DMS153 treated with DMSO at 0.1 percent for 48 hours (cell line): ENCODE measurements around the gene CHN1.

Experiments
- DNase-seq: peaks from one replicate; lab custom pipeline; 2025; ENCODE audit not compliant: unreplicated experiment; lab: John Stamatoyannopoulos, UW

CHN1 gene

DNA sequence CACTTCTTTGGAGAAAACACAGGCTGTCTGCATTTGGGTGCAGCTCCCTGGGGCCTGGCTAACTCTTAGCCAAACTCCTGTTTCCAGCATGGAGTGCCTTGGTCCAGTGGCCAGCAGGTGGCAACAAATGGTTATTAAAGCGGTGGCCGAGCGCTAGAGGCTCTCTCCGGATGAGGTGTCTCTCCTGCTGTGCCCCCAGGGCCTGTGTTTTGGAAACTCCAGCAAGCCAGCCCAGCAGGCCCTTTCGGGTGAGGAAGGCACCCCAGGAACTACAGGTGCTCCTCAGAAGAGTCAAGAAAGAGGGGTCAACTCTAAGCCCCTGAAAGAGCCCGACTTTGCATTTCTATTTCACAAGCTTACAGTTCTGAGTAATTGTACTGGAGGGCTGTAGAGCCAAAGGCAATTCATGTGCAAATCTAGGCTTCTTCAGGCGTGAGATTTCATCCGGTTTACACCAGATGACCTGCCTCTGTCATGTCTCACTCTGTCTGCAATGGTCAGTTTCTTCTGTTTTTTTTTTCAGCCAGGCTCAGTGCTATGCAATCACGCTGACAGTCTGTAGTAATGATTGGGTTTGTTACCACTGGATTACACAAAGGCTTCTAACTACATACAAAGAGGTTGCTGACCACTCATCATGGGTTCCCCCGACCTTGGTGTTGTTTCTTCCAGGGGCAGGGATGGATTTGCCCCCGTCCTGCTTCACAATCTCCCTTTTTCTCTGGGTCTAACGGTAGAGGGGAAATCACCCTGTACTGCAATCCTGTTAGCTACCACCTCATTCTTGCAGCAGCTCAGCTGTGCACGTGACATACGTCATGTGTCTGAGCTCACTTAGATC is 233.3 kb downstream of the CHN1 start:
- DNase-seq = peak; percentile 53

DNA sequence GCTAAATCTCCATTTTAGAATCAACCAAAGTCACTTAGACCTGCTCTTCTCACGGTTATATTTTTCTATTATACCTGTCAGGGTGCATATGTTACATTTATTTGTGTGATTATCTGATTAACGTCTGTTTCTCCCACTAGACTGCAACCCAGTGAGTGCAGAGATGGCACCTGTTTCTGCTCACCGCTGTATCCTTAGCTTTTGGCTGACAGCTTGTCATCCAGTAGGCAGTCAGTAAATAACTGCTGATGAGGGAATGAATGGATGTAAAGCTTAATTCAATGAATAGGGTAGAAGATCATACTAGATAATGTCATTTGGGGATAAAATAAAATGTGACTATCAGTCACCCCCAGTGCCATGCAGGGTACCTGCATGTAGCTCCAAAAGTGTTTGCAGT is 234.0 kb downstream of the CHN1 start:
- no peak for DNase-seq

DNA sequence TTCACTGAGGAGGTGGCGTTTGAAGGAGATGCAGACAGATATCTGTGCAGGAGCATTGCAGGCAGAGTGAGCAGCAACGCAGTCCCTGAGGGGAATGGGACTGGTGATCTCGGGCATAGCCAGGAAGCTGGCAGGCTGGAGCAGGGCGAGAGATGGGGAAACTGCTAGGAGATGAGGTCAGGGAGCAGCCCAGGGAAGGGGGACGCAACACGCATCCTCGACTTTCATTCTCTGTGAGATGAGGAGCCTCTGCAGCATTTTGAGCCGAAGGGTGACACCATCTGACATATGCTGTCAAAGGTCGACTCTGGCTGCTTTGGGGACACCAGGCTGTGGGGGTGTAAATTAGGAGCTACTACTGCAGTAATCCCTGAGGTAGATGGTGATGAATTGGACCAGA is 236.6 kb downstream of the CHN1 start:
- DNase-seq = no peak

DNA sequence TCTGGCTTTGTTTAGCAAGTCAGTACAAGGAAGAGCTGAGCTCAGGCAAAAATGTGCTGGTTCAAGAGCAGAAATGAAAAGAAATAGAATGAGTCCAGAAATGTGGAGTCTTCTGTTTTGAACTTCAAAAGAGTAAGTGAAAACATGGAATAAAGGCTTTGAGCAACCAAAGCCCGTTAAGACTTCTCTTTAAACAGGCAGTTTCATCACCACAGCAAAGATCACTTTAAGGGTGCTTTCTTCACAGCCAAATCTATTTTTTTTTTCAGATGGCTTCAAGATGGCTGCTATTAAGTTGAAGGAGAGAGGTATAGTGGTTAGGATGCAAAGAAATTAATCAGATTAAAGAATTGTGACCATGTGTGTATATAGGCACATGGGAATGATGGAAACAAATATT is 238.9 kb downstream of the CHN1 start:
- DNase-seq = no peak

DNA sequence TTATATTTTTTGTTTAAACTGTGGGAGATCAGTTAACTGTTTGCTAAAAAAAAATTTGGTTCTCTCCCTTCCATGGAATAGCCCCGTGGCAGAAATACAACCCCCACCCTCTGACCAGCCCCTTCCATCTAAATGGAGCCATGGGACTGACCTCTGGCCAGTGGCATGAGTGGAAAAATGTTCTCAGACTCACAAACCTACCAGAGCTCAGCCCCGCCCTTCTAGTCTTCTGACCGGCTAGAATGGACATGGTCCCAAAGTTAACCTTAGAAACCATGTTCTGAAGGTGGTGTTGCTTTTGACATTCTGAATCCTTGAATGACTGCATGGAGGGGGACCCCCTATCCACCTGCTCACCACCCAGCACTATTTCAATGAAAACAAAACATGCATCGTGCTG is 239.6 kb downstream of the CHN1 start:
- DNase-seq = no peak

DNA sequence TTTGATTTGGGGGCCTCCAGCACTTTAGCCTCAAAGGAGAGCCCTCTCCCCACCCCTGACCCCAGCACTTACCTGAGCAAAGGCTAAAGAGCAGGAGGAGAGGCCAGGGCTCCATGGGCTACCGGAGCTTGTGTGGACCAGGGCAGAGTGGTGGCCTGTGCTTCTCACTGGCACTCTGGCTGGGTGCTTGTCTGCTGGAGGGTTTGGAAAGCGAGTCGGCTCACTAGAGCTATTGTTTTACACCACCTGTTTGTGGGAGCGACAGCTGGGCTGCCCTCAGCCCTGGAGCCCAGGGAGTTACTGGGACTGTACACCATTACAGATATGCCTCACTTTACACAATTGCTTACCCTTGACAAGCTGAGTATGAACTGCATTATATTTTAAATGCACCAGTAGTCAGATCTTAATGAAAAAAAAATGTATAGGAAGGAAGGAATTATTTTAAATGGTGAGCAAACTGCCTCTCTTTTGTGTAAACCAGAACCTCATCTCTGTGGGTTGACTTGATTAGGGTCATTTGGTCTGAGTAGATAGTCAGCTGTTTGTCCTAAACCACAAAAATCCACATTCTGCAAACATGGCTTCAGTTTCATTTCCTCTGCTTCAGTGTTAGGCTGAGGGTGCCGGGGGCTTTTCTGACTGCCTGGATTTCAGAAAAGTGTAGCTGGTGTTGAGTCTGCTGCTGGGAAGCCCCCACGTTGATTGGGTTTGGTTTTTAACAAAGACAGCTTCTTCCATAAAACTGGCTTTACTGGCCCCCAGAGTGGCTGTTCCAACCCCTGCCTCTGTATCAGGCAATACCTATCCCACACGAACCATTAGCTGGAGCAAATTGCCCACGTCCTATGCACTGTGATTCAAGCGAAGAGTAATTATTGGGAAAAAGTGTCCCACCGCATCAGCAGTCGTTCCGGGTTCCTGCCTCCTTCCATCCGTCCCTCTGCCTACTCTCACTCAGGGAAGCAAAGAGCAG is 240.6 kb downstream of the CHN1 start, which contains the start of gene CHRNA1:
CHRNA1 (minus strand) TSS at position 193 of the 976 bp plus-strand sequence; CDS start at position 115, 78 bp downstream.
- peak; percentile 14 for DNase-seq

DNA sequence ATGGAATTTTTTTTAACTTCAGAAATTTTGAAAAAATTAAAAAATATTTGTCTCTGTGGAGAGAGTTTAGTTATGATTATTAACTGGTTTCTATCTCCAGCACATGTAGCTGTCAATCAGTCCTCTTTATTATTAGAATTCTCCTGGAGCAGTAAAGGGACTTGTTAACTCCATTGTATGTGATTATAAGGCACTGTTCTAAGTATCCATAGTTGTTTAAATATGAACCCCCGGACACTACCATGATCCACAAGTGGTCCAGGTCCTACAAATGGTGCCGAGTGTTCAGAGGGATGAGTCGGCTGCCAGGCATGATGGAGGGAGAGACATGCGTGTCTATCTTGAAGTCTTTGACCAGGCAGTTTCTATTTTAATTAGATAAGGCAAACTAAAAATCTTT is 241.4 kb downstream of the CHN1 start:
- DNase-seq = no peak

DNA sequence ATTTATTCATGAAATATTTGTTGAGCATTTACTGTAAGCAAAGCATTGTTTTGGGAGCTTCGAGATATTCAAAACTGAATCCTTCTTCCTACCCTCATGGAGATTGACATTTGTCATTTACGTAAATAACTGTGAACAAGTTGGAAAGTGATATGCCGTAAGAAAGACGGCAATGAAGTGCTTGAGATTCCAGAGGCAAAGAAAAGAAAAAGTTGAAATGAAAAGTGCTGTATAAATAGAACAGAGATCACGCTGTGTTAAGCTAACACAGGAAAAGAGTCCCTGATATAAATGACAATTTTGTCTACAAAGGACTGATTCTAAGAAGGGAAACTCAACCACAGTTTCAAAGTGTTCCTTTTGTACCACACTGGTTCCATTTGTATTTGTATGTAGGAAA is 242.7 kb downstream of the CHN1 start:
- no peak for DNase-seq

DNA sequence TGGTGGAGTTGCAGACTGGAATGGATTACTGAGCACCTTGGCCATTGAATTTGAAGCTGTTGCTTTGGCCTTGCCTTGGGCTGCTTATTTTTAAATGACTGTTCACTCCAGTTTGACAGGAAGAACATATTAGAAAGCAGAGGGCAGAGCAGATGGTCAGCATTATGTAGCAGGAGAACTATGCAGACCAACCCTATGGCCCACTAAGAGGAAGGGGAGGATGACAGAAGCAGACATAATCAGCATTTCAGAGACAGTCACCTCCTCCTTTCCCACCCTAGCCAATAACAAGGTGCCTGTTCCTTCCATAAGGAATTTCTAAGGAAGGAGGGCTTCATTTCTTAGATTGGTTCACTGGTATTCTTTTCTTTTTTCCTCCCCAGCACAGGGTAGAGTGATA is 243.3 kb downstream of the CHN1 start:
- DNase-seq = no peak

DNA sequence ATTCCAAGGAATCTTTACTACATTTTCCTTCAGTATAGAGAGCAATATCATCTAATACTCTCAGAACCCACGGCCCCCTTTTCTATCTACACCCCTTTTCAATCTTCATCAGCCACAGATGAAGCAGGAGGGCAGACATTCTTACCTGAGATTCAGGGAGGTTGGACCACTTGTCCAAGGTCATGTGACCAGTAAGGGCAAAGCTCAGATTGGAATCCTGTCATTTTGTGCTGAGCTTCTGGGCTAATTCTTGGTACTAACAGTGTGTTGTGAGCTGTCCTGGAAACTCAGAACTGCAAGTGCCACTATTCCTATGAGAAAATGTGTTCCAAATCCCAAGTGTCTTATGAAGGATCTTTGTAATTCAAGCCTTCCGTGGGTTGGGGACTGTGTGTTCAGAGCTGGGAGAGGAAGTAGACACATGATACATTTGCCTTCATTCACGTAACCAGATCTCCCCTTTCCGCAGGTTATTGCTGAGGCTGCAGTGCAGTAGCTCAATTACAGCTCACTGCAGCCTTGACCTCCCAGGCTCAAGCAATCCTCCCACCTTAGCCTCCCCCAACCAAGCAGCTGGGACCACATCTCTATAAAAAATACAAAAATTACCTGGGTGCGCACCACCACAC is 244.2 kb downstream of the CHN1 start:
- peak; percentile 22 for DNase-seq

DNA sequence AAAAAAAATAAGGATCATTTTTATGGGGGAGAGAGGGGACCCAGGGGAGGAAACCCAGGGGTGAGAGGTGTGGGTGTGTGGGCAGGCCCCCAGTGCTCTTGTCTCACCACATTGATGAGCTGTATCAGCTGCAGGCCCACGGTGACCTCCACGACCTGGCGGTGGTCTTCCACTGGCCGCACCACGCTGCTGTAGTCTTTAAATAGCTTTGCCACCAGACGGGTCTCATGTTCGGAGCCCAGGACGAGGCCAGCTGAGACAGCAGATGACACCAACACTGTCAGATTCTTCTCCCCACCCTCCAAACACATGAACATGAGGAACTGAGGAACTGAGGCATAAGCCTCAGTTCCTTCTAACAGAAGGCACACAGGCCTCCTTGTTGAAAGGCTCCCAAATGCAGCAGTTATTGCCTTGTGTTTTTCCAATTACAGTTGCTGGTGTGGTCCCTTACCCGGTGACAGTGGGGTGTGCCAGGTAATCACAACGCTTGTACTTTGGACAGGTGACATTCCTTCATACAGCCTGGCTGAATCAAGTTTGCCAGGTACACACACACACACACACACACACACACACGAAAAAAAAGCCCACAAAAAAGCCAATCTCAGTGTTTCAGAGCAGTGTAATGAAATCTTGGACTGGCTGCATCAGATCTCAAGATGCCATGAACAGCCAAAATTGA is 245.7 kb downstream of the CHN1 start:
- no peak for DNase-seq

DNA sequence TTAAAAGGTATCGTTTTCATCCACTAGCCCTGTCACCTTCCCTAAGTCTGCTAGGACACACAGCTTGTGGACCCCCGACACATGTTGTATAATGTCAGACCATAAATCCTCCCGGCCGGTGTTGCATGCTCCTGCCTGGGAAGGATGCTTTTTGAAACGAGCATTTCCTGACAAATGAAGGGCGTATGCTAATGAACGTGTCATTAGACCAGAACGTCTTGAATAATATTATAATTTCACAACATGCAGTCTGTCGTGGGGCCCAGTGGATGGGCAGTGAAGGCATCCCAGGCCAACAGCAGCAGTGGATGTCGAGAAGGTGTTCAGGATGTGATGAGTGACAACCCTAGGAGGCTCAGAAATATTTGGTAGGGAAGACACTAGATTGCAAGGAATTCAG is 248.4 kb downstream of the CHN1 start:
- DNase-seq = no peak

DNA sequence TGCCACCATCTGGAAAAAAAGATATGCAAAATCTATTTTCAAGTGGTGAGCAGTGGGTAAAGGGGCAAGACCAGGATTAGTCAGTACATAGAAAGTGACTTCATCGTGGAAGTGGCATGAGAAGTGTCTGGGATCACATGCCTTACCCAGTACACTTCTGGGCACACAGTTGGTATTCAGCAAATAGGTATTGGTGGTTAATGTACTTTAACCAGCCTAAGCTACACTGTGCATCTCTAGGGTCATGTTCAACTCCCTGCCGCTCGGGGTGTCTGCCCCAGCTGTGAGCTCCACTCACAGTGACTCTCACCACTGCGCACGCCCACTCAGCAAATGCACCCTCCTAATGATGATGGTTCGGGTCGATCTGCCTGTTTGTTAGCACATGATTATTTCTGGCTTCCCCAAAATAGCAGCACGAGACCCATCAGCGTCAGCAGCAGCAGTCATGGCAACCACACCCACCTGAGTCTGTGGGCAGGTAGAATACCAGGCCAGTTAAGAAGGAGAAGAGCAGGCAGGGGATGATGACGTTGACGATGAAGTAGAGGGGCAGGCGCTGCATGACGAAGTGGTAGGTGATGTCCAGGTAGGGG is 252.0 kb downstream of the CHN1 start:
- no peak for DNase-seq

DNA sequence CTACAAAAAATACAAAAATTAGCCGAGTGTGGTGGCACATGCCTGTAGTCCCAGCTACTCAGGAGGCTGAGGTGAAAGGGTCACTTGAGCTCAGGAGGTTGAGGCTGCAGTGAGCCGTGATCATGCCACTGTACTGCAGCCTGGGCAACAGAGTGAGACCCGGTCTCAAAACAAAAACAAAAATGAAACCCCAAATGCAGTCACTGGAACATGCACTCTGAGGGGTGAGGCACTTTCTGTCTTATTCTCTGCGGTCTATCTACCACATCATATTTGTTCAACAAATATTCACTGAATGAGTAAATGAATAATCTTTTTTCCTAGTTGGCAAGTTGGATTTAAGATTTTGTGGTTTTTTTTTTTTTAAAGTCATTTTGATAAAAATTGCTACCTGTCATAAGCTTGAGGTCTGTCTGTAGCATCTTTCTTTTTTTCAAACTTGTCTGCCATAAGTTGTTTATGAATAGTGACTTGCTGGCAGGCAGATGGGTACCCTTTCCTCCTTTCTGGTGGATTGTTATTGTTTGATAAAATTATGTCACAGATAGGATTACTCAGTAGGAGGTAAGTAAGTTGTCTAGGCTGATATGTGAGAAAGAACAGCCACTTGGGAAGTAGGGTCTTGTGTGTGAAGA is 252.7 kb downstream of the CHN1 start:
- no peak for DNase-seq

DNA sequence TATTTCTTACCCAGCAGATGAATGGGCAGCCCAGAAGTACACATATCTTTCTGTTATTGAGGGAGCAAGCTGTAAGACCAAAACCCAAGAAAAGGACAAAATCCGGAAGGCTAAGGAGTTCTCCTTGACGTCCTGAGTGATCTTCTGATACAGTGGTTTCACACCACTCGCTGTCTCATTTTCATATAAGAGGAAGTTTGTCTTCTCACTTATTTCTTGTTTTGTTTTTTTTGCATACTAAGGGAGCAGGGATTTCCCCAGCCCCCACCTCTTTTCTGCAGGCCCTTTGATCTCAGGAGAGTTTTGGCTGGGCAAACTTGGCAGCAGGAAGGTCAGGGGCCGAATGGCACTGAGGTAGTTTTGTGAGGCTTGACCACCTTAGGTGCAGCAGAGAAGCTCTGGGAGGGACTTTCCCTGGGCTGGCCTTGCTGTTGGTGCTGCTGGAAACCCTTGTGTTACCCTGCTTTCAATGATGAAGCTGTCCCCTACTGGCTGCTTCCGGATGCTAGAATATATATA is 254.2 kb downstream of the CHN1 start:
- no peak for DNase-seq

DNA sequence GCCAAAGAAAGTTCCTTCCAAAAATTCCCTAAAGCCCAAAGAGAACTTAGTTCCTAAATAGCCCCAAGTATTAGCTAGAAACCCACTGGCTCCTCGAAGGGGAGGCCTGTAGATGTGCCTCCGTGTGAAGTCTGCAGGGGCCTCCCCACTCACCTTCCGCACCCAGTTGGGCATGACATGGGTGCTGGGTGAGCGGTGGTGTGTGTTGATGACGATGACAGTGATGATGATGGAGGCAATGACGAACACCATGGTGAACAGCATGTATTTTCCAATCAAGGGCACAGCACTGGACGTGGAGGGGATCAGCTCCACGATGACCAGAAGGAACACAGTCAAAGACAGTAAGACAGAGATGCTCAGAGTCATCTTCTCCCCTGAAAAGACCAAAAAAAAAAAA is 255.4 kb downstream of the CHN1 start:
- no peak for DNase-seq

DNA sequence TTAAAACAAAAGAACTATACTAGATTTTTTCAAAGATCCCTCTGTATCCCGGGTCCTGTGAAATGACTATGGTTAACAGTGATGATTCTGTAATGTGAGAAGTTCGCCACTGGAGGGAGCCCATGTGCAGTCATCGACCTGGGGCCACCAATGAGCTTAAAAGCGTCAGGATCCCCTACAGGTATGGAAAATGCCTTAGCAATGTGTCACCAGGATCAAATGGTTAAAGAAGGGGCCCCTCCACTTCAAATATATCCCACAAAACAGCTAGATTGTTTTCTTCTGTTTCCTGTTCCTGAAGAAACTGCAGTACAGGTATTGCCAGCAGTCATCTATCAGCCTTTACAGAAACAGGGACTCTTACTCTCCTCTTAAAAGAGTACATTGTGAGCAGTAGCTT is 256.2 kb downstream of the CHN1 start:
- peak; percentile 66 for DNase-seq
